ENCODE measurements around the gene ADAMTS13.
"Not testable (repeated sequence)": the region's sequence is repeated elsewhere in the genome, so short reads cannot be mapped to it uniquely, and the experiment has no call there.

The ADAMTS13 gene

DNA sequence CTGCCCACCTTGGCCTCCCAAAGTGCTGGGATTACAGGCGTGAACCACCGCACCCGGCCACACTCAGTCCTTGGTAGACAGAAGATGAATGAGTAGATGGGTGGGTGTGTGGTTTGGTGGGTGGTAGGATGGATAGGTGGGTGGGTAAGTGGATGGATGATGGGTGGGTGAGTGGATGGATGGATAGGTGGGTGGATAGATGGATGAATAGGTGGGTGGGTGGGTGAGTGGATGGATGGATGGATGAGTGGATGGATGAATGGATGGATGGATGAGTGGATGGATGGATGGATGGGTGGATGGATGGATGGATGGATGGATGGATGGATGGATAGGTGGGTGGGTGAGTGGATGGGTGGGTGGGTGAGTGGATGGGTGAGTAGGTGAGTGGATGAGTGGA is 29.9 kb upstream of the ADAMTS13 start:
- DNase-seq (ENCODE audit: low spot score) = not testable (repeated sequence)

GRCh38 chr9:133393399-133393798 is 28.8 kb upstream of the ADAMTS13 start:
- no peak for DNase-seq (ENCODE audit: low spot score)

DNA sequence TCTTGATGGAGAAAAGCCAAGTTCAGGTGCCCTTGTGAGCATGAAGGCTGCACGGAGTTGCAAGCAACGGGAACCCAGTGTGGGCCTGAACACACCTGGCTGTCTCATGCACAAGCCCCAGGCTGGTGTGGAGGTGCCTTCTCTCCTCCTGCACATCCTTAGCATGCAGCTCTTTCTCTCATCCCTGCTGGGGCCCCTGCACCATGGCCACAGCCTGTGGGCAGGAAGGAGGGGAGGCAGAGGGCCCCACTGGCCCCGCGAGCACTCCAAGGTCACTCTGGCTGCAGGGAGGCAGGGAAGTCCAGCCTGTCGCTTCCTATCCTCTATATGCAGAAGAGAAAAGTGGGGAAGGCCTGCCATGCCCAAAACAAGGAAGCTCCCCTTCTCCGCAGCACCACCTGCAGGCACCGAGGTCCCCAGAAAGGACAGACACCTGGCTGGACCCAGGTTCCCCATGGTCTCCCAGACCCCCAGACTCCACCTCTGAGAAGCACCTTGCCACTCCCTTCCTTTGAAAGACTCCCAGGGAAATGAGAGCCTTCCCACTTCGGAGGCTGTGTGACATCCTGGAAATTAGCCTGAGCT is 27.4 kb upstream of the ADAMTS13 start:
- no peak for DNase-seq (ENCODE audit: low spot score)

DNA sequence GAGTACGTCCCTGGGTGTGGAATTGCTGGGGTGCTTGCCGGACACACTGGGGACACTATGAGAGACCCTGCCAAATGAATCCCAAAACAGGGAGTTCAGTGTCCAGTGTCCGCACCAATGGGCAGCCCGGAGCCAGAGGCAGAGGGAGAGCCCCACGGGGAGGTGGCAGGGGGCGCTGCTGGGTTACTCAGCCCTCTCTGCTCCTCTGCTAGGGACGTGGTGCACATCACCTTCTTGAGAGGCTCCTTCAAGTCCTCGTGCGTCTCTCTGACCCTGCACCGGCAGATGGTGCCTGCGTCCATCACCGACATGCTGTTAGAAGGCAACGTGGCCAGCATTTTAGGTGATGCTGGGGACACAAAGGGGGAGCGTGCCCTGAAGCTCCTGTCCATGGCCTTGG is 25.2 kb upstream of the ADAMTS13 start:
- no peak for DNase-seq (ENCODE audit: low spot score)

DNA sequence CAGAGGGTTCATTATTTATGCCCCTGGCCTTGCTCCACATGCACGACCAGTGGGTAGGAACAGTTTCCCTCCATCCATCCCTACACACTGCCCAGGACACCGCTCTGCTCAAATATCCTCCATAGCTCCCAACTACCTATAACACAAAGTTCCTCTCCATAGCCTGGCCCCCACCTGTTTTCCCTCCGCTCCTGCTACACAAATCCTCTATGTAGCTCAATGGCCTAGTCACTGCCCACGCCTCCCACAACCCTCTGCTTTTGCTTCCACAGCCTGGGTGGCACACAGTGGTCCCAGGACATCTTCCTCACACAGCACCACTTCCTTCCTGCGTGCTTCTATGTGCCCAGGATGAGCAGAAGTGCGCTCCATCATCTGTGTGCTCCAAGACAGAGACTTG is 24.8 kb upstream of the ADAMTS13 start:
- no peak for DNase-seq (ENCODE audit: low spot score)

- DNase-seq (ENCODE audit: low spot score) = no peak
Measured at GRCh38 chr9:133397895-133398294, 24.3 kb upstream of the ADAMTS13 start.

DNA sequence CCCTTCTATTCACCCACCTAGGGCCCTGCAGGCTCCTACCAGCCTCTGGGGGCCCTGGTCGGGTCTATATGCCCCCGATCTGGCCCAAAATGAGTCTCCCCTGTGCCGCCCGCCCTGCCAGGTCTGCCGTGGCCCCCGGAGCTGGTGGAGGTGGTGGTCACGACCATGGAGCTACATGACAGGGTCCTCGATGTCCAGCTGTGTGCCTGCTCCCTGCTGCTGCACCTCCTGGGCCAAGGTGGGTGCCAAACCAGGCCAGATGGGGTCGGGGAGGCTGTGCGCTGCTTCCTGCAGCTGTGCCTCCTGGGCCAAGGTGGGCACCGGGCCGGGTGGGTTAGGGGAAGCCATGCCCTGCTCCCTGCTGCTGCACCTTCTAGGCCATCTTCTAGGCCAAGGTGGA is 21.9 kb upstream of the ADAMTS13 start:
- no peak for DNase-seq (ENCODE audit: low spot score)

DNA sequence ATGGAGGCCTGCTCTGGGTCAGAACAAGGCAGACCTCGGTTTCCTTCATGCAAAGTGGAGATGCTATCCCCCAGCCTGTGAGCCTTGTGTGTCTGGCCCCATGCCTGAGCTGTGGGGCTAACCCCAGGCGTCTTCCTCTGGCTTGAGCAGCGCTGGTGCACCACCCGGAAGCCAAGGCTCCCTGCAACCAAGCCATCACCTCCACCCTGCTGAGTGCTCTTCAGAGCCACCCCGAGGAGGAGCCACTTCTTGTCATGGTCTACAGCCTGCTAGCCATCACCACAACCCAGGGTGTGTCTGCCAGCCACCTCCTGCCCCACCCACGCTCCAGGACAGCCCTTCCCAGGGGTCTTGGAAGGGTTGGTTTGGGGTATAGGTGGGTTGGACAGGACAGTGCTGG is 20.6 kb upstream of the ADAMTS13 start:
- DNase-seq (ENCODE audit: low spot score) = no peak

- DNase-seq (ENCODE audit: low spot score) = no peak
Measured at GRCh38 chr9:133402689-133403088, 19.5 kb upstream of the ADAMTS13 start.

DNA sequence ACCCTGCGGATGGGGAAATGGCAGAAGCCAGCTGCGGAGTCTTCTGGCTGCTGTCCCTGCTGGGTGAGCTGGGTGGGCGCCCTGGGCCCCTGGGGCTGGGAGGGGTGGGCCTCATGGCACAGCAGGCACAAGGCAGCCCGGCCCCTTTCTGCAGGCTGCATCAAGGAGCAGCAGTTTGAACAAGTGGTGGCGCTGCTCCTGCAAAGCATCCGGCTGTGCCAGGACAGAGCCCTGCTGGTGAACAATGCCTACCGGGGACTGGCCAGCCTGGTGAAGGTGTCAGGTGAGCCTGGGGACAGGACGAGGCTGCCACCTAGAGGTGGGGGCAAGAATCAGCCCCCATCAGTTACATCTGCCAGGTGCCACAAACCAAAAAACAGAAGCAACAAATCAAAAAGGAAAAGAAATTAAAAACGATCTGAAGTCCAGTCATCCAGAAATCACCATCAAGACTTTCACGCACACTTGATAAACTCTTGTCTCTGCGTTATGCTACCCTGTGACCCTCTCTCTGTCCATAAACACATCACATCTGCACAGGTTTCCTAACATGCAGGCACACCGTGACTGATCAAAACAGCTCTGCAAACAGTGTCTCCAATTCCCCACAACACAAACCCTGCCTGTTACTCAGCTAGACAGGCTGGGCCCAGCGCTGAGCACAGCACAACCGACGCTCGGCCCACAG is 18.3 kb upstream of the ADAMTS13 start:
- no peak for DNase-seq (ENCODE audit: low spot score)

- no peak for DNase-seq (ENCODE audit: low spot score)
Measured at GRCh38 chr9:133404454-133405002, 17.6 kb upstream of the ADAMTS13 start.

- DNase-seq (ENCODE audit: low spot score) = peak; percentile 83
Measured at GRCh38 chr9:133405508-133406438, 16.4 kb upstream of the ADAMTS13 start.

DNA sequence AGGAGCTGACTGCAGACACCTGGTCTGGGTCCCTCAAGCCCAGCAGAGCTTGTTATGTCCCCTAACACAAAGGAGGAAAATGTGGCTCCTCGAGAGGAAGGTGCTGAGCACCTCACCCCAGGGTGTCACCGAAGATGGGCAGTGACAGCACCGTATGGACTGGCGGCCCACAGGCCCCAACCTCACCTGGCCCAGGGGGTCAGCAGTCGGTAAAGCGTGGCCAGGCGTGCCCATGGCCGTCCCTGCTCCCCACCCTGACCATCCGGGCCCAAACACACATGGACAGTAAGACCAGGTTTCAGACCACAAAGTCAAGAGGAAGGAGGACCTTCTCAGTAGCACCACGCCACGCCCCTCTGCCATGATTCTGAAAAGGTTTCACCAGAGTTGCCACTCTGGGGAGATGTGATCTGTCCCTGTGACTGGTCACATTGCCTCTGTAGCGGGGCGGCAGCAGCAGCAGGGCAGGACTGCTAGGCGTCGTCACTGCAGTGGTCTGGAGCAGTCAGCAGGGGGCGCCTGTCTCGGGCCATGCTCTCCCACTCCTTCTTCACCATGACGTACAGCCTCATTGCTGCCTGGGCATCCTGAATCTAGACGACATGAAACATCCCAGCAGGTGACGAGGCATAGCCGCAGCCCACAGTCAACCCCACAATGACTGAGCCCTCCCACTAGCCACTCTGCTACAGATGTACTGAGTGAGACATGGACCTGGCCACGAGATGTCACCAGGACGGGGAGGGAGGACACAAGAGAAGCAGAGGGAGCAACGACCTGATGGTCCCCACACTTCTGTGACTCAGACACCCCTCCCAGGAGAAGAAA is 15.5 kb upstream of the ADAMTS13 start:
- DNase-seq (ENCODE audit: low spot score) = peak; percentile 77

DNA sequence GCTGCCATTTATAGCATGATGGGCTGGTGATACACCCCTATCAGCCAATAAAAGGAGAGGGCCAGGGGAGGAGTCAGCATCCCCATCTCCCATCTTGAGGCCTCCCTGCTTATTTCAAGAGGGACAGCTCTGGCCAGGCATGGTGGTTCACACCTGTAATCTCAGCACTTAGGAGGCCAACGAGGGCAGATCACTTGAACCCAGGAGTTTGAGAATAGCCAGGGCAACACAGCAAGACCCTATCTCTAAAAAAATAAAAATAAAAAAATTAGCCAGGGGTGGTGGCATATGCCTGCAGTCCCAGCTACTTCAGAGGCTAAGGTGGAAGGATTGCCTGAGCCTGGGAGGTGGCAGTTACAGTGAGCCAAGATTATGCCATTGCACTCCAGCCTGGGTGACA is 14.1 kb upstream of the ADAMTS13 start:
- no peak for DNase-seq (ENCODE audit: low spot score)

GRCh38 chr9:133415170-133415569 is 7.0 kb upstream of the ADAMTS13 start:
- no peak for DNase-seq (ENCODE audit: low spot score)

GRCh38 chr9:133417541-133418461 is 4.4 kb upstream of the ADAMTS13 start, which contains the start of gene REXO4:
REXO4 (minus strand) TSS chr9:133418010; CDS start chr9:133417844, 166 bp downstream.
- peak; percentile 73 for DNase-seq (ENCODE audit: low spot score)

DNA sequence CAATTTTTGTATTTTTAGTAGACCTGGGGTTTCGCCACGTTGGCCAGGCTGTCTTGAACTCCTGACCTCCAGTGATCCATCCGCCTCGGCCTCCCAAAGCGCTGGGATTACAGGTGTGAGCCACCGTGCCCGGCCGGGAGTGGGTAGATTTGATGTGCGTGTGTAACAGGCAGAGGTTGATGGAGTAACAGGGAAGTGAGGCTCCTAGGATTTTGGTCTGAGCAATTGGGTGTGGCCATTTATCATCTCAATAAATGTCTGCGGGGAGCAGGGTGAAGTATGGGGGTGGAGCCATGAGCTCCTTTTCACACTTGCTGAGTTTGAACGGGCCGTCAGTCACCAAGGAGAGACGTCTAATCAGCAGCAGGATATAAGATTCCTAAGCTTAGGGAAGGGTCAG is 3.2 kb upstream of the ADAMTS13 start:
- no peak for DNase-seq (ENCODE audit: low spot score)

DNA sequence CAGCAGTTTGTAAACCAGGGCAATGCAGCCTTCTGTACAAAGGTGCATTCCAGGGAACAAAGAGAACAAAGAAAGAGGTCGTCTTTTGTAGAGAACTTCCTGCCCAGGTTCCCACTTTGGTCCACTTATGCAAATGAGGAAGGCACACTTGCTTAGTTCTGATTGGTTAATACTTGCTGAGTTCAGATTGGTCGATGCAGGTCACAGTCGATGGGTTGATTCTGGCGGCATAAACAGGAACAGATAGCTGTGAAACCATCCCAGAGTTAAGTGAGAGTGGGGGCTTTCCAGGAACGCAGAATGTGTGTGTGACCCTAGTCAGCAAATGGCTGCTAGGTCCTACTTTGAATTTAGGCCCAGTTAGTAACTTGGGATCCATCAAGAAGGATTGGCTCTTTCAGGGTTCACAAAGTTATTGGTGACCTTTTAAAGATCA is 1.8 kb upstream of the ADAMTS13 start:
- no peak for DNase-seq (ENCODE audit: low spot score)

DNA sequence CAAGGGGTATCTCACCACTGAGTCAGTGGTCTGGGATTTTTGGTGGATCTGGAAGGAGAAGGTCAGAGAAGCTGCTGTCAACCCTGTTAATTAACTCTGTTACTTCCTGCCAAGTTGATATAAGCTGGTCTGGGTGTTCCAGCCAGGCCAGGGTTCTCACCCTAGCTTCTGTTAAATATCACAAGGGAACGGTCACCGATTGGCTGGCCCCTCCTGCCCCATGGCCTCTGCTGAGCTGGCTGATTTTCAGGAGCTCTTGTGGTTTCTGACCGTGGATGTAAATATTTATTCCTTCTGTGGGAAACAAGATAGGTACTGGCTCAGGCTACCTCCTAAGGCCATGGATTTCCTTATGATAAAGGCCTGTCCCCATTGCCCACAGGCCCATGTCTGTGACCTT is 1.0 kb downstream of the ADAMTS13 start:
- no peak for DNase-seq (ENCODE audit: low spot score)

DNA sequence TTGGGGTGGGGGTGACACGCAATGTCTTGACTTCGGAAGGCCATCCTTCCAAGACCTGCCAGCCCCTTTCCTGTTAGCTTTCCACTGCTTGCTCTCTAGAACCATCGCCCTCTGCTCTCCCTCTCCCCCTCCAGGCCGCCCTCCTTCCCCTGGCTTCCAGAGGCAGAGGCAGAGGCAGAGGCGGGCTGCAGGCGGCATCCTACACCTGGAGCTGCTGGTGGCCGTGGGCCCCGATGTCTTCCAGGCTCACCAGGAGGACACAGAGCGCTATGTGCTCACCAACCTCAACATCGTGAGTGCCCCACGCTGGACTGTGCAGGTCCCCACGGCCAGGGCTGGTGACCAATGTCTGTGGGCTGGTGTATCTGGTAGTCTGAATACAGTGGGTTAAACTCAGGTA is 2.0 kb downstream of the ADAMTS13 start:
- no peak for DNase-seq (ENCODE audit: low spot score)
